IPS DF 19.7 (cell line): ENCODE results near the gene HS6ST3.

Experiments used
- DNase-seq: peaks from one replicate; pipeline ENCODE4 v3.0.0-alpha.2; 2013; ENCODE audit warnings: low read depth, low spot score

The HS6ST3 gene

DNA sequence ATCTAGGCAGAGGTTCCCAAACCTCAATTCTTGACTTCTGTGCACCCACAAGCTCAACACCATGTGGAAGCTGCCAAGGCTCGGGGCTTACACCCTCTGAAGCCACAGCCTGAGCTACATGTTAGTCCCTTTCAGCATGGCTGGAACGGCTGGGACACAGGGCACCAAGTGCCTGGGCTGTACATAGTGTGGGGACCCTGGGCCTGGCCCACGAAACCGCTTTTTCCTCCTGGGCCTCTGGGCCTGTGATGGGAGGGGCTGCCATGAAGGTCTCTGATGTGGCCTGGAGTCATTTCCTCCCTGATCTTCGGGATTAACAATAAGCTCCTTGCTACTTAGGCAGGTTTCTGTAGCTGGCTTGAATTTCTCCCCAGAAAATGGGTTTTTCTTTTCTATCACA, 108.1 kb downstream of the HS6ST3 start:
- no peak for DNase-seq

DNA sequence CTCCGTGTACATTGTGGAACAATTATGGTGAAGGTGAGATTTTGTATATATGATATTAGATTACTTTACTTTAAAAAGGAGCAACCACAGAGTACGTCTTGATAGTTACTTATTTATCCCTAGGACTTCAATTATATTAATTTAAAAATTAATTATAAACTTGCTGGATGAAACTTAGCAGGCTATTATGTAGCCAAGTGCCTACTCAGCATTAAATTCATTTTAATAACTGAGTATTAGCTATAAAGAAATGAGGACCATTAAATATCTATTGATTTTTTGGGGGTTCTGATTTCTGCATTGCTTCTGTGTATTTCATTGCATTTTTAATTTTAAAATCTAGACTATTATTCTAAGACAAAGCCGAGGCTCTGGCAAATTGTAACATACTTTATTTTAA, 109.4 kb downstream of the HS6ST3 start:
- DNase-seq: no peak

DNA sequence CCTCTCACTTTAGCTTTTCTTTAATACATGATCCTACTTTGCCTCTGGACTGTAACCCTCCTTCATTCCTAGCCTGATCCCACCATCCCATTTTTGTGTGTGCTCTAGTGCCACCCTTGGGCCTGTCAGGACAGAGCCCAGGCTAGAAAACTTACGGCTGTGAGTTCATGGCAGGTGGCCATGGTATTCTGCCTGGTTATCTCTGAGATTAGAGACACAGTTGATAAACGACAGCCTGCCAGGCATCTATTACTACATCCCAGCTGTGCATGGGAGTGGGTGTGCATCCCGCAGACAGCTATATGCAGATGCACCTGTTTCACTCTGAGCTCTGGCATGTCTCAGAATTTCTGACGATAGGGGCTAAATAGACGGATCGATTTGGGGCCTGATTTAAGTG, 110.9 kb downstream of the HS6ST3 start:
- DNase-seq: no peak

DNA sequence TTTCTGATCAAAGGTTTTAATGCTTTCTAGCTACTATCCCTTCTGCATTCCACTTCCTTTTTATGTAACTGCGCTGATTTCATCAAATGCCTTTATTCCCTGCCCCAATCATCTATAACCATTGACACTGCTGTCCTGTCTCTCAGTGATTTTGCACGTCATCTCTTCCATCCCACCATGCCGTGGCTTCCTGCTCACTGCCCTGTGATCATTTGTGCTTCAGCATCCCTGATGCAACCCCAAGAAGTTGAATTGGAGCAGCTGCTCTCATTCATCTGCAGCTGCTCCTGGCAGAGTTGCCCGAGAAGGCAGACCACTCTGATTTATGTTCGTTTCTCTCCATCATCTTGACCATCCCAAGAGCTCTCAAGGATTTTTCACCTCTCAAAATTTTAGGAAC, 112.4 kb downstream of the HS6ST3 start:
- no peak for DNase-seq

DNA sequence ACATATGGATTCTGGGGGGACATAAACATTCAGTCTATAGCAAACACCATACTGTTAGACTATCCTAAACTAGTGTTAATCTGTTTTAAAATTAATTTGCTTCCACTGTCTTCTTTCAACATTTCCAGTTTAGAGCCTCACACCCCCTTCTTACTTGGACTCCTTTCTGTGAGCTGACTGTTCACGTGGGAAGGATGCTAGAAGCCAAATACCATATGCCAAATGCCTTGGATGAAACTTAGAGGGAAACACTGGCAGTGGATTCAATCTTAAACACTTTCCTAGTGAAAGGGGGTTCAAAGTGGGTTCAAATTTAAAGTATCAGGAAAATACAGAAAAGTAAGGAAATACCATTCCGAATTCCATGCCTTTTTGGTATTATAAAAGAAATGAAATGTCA, 113.6 kb downstream of the HS6ST3 start:
- DNase-seq: no peak

DNA sequence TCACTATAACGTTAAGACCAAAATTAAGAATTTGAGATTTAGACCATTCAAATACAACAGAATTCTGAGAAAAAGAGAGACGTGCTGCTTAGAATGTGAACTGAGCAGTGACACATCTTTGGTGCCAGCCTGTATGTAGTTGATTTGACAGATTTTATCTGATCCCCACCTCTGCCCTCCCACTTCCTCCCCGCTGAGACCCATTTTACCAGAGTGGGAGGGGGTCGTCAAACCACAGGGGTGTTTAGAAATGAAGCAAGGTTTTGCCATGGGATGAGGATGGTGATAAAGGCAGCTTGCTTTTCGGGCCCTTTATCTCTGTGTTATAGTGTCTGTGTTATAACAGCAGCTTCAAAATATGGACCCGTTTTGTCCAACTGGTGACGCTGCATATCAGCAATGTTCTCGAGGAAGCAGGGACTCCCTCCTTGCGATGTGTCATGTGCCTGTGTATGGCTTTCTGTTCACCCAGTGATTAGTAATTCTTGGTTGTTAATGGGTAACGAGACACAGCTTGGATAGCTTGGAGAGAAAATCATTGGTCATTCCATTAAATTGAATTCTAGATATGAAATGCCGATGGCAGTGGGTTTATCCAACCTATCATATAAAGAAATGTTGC, 125.0 kb downstream of the HS6ST3 start:
- no peak for DNase-seq

DNA sequence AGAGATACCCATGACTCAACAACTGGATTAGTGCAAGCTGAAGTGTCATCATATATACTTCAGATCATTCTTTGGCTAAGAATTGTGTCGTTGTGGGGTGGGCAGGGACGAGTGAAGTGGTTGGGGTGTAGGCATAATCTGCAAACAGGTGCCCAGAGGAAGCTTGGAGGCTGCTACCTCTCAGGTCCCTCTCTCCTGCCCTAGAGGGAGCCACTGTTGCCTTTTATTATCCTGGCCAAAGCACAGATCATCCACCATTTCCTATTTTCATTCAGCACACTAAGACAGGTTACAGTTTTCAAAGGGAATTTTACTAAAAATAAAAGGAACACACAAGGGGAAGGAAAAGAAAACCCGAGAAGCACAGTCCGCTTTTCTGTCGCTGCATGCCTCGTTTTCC, 126.6 kb downstream of the HS6ST3 start:
- no peak for DNase-seq

DNA sequence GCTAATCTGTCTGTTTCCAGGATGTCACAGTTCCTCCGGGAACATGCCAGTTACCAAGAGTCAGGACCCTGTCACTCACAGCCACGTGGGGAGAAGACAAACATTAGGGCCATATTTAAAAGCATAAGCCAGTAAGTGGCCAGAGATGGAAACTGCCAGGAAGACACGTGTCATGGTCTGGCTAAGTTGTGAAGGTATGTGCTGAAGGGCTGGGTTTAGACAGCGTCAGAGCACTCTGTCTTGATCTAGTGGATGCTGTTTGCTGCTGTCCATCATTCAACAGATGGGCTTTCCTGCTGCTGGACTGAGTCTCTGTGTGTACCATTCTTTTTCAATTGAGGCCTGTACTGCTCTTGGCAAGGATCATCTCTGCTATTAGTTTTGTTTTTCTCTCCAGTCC, 128.6 kb downstream of the HS6ST3 start:
- DNase-seq: no peak

DNA sequence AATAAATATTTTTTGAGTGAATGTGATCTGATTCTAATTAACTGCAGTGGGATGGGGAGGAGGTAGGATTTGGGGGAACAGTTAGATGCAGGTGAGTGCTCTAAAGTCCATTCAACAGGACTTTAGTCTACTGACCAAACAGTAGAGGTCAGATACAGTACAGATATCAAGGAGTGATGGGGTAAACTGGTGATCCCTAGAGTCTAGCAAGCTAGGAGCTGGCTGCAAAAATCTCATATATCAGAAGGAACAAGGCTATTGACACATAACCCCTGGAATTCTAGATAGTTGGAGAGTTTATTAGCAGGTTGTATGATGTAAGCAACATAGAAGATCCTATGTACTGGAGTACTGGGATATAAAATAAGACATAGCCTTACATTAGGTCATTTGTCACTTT, 131.6 kb downstream of the HS6ST3 start:
- DNase-seq: no peak

DNA sequence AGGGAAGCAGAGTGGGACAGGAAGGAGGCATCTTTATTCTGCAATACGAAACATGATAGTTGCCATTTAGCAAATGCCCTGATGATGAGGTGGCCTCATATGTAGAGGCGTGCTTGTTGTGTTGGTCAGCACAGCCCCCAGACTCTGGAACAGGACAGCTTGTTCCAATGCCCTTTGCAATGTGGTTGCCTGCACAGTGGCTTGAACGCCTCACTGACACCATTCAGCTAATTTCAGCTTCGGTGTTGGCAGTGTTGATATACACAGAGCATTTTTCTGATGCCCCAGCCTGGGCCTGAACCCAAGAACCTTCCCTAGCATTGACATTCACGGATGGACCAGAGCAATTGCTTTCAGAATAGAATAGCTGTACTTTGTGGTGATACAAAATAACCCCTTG, 133.3 kb downstream of the HS6ST3 start:
- no peak for DNase-seq

DNA sequence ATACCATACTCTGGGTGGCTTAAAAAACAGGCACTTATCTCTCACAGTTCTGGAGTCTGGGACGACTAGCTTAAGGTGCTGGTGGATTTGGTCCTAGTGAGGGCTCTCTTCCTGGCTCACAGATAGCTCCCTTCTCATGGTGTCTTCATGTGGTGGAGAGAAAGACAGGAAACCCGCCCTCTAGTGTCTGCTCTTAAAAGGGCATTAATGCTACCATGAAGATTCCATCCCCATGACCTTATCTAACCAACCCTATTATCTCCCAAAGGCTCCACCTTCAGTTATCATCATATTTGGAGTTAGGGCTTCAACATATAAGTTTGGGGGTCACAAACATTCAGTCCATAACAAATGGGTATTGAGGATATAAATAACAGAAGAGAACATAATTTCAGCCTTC, 139.4 kb downstream of the HS6ST3 start:
- peak; percentile 48 for DNase-seq

DNA sequence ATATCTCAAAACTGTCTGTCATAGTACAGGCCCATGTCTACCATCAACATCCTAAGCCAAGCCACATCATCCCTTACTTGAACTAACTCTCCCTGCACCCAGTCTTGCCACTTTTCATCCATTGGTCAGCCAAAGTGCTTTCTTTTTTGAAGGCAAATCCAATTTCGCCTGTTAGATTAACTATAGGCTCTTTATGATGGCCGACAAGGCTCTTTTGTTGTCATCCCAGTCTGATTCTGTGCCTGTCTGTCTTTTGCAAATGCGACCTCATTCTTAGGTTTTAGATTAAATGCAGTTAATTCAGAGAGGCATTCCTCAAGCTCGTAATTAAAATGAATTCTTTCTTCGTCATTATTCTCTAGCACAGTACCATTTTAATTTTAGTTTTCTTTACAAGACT, 148.3 kb downstream of the HS6ST3 start:
- no peak for DNase-seq

DNA sequence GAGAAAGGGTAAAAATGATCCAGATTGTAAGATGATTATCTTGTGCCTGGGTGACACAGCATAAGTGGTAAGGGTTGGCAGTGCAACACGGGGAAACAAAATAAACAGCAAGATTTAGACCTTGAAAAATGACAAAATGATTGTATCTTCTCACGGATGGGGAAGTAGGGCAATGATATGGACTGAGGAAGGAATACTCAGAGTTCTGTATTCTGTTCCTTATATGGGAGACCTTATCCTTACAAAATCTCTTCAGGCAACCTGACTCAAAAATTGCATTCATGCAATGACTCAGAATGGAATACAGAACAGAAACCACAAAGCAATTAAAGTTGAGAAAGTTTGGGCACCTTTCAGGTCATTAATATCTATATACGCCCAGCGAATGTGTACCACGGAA, 149.0 kb downstream of the HS6ST3 start:
- no peak for DNase-seq

DNA sequence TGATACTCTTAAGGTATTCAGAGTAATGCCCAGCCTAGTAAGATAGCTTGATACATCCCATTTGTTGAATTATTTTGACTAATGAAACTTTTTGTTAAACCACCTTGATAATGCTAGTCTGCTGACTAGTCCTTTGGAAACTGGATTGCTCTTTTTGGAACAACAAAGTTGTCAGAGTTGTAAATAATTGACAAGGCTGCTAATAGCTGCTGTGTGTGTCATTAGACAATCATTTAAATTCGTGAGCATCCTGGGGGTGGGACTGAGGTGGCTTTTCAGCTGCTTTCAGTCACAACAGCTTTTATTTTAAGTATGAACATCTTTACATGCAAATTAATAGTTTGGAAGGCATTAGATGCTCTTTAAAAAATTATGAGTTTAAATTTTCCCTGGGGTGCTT, 153.5 kb downstream of the HS6ST3 start:
- no peak for DNase-seq

DNA sequence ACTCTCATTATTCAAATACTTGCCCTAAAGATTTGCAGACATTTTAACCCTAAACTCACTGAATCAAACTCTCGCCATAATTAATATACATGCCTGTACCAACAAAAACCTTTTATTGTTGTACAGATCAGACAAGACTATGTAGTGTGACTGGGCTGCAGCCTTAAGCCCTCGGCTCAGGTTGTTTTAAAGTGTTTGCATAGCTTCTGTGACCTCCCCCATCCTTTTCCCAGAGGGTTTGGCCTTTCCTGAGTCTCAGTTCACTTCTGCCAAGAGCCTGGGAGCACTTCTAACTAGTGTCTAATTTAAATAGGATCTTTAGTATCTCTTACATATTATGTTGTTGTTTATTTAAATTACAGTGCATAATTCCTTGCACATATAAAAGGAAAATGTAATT, 158.2 kb downstream of the HS6ST3 start:
- DNase-seq: no peak

DNA sequence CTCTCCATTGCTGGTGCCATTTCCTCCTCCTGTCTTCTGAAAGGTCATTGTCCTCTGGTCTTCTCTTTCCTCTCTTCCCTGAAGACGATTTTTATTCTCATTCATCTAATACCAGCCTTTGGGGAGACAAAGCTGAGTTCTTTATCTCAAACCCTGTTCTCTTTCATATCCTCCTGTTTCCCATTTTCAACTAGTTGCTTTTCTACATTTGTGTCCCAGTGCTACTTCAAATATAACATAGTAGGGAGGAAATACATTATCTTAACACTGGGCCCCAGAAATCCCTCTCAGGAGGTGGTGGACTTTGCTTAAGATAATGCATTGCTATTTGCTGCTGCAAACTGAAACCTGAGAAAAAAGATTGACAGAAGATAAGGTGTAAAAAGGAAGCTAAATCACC, 159.1 kb downstream of the HS6ST3 start:
- DNase-seq: no peak

DNA sequence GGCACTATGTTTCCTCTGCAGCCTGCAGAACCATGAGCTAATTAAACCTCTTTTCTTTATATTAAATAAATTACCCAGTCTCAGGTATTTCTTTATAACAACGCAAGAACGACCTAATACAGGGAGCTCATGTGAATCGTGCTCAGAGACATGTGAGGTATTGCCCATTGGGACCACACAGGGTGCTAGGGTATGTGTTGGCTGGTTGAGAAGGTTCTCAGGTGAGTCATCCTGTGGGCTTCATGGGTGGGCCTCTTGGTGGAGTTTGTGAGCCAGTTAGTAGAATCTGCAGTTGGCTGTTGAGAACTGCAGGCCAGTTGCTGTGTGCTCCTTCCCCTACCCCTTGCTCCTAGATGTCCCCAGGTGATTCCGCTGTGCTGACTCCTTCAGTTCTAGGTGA, 163.0 kb downstream of the HS6ST3 start:
- no peak for DNase-seq

DNA sequence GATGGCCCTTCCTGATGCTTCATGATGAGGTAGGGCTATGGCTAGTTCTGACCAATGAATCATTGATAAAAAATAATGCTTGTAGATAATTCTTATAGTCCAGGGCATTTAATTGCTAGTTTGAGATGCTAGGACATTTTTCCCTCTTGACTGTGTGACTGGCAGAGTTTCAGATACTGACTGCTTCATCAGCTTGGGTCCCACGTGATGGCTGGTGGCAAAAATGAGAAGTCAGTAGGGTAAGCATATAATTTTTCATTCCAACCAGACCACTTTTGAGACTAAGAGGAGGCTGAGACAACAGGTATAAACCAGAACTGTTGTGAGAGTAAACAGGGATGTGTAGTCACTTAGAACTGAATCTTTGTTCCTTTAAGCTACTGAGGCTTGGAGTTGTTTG, 183.3 kb downstream of the HS6ST3 start:
- no peak for DNase-seq

DNA sequence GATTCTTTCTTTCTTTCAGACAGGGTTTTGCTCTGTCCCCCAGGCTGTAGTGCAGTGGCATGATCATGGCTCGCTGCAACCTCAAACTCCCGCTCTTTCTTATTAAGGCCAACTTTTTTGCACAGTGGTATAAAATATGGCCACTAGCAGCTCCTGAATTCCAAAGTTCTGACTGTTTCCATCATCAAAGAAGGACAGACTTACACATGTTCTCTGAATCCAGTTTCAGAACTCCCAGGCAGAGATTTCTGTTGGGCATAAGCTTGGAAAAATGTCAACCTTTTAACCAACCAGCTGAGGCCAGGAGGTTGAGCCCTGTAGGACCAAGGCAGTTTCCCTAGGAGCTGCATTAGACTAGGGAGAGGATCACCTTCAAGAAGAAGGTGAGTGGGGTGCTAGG, 184.1 kb downstream of the HS6ST3 start:
- no peak for DNase-seq

DNA sequence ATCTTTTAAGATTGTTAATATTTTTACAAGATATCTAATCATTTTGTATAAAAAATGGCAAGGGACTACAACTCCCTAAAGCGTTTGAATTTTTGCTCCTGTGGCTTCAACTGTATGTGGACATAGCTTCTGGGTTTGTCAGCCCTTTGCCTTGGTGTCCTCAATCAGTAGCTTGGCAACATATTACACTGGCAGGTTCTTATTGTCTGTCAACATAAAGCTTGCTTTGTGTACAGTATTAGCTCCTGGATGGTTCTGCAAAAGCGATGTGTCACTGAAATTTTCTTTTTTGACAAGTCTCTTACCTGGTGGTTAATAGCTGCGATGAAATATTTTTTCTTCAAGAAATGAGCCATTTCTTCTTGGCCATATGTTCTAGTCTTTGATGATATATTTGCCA, 190.0 kb downstream of the HS6ST3 start:
- no peak for DNase-seq

DNA sequence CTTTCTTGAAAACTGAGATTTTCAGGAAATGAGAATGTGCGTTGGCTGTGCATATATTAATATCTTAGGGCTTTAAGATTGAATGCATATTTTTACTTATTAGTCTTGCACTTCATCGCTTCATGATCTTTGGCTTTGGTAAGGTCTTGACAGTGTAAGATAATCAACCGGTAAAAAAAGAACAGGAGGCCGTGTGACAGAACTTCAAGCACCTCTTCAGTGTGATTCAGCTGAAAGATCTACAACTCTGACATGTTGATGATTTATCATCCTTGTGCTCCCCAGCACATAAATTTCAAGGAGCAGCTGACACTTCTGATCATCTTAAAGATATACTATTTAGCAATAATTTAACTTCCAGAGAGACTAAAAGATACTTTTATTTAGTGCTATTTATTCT, 195.1 kb downstream of the HS6ST3 start:
- DNase-seq: no peak

DNA sequence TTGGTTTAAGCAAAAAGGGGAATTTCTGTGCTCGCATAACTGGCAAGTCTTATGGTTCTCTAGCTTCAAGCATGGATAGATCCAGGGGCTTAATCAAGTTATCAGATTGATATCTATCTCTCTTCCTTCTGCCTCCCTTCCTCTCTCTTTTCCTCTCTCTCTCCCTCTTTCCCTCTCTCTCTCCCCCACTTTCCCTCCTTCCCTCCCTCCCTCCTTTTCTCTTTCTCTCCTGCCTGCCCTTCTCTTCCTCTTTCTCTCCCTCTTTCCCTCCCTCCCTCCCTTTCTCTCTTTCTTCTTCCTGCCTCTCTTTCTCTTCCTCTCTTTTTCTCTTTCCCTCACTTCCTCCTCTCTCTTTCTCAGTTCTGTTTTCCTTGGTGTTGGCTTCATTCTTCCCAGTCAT, 195.8 kb downstream of the HS6ST3 start:
- DNase-seq: no peak

DNA sequence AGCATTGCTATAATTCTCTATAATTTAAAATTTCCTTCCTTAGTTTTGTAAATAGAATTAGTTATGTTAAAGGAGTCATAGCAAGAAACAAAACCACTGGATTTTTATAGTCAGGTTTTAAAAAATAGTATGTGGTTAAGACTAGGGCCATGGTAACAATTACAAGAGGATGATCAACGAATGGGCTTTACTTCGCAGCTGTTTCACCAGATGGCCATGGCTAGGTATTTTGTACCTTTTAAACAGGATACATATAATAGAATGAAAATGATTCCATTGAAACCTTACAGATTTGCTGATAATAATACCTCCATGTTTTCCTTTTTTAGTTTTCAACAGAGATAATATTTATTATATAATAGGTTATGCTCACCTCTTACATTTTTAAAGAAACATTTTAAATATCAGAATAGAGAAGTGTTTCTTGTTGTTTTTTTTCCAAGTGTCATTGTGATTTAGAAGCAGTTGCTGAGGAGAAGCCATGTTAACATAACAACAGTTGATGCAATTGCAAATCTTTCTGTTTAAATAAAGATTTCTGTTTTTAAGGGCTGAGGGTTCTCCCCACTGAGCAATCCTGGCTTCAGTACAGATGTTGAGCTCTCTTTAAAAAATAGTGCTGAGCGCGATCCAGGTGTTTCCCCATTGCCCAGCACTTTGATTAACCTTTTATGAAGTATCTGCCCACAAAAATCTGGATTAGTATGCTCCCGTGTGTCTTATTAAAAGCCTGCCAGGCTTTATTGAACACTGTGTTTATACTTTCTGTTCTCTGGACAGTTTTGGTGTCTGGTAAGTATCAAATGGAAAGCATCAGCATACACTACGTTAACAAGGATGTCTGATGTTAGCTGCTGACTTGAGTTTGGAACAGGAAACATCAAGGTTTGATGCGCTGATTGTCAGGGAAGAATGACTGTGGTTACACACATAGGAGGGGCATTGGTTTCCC, 205.3 kb downstream of the HS6ST3 start:
- peak; percentile 38 for DNase-seq
